Globus pallidus (tissue), 1 donor: ENCODE data around the gene PKIB.
"Not testable (repeated sequence)": the region's sequence is repeated elsewhere in the genome, so short reads cannot be mapped to it uniquely, and the experiment has no call there.

Source experiments
- DNase-seq: peaks from one replicate; pipeline ENCODE4 v3.0.0-alpha.2; 2015; ENCODE audit warnings: low spot score

Gene PKIB

GRCh38 chr6:122620902-122621301 is 10.7 kb downstream of the PKIB start:
- DNase-seq = no peak

- DNase-seq = no peak
These were observed 11.4 kb downstream of the PKIB start for GRCh38 chr6:122621638-122622037.

GRCh38 chr6:122622479-122622878 is 12.3 kb downstream of the PKIB start:
- DNase-seq = no peak

GRCh38 chr6:122623279-122623678 is 13.1 kb downstream of the PKIB start:
- DNase-seq = no peak

GRCh38 chr6:122624853-122625252 is 14.6 kb downstream of the PKIB start:
- no peak for DNase-seq

- no peak for DNase-seq
These were observed 18.5 kb downstream of the PKIB start for GRCh38 chr6:122628714-122629113.

GRCh38 chr6:122631571-122632249 is 21.5 kb downstream of the PKIB start:
- no peak for DNase-seq

- DNase-seq = no peak
These were observed 30.2 kb downstream of the PKIB start for GRCh38 chr6:122640366-122640765.

- DNase-seq = no peak
These were observed 31.6 kb downstream of the PKIB start for GRCh38 chr6:122641819-122642218.

GRCh38 chr6:122642604-122643003 is 32.4 kb downstream of the PKIB start:
- not testable (repeated sequence) for DNase-seq

GRCh38 chr6:122645256-122645655 is 35.1 kb downstream of the PKIB start:
- DNase-seq = no peak

GRCh38 chr6:122647765-122648164 is 37.6 kb downstream of the PKIB start:
- DNase-seq = no peak

GRCh38 chr6:122648726-122649125 is 38.5 kb downstream of the PKIB start:
- DNase-seq = no peak

GRCh38 chr6:122649701-122650100 is 39.5 kb downstream of the PKIB start:
- no peak for DNase-seq

GRCh38 chr6:122650403-122650802 is 40.2 kb downstream of the PKIB start:
- no peak for DNase-seq

GRCh38 chr6:122651031-122651430 is 40.8 kb downstream of the PKIB start:
- no peak for DNase-seq

GRCh38 chr6:122651604-122652003 is 41.4 kb downstream of the PKIB start:
- no peak for DNase-seq

- DNase-seq = no peak
These were observed 42.2 kb downstream of the PKIB start for GRCh38 chr6:122652431-122652830.

GRCh38 chr6:122653094-122653493 is 42.9 kb downstream of the PKIB start:
- DNase-seq = no peak

- DNase-seq = no peak
These were observed 43.8 kb downstream of the PKIB start for GRCh38 chr6:122654012-122654411.

GRCh38 chr6:122657601-122658000 is 47.4 kb downstream of the PKIB start:
- DNase-seq = no peak

GRCh38 chr6:122660296-122660695 is 50.1 kb downstream of the PKIB start:
- no peak for DNase-seq

- no peak for DNase-seq
These were observed 53.8 kb downstream of the PKIB start for GRCh38 chr6:122663981-122664380.

GRCh38 chr6:122665929-122666328 is 55.7 kb downstream of the PKIB start:
- DNase-seq = no peak
